GM19099 (cell line): ENCODE data around the gene ASIP.

ENCODE experiments used
- POLR2A ChIP-seq: IDR thresholded peaks from 3 replicates; pipeline ENCODE4 v1.6.1; 2011; ENCODE audit warnings: low read depth; ENCODE audit not compliant: insufficient read length; ENCODE audit errors: extremely low read depth

The ASIP gene

GRCh38 chr20:34316196-34316814, 75.1 kb downstream of the ASIP start:
- TF ChIP-seq POLR2A = no peak
